IPS-11a (cell line): ENCODE measurements around the gene CEL.
"Not testable (repeated sequence)": the region's sequence is repeated elsewhere in the genome, so short reads cannot be mapped to it uniquely, and the experiment has no call there.

ENCODE experiments used
- H3K4me3 ChIP-seq: one replicate; pipeline ENCODE4 v1.5.1; 2013; ENCODE audit warnings: low read depth, low read length, control low read depth

The CEL gene

GRCh38 chr9:133080786-133081779 is 19.3 kb downstream of the CEL start:
- not testable (repeated sequence) for H3K4me3 ChIP-seq

- not testable (repeated sequence) for H3K4me3 ChIP-seq
These were observed 20.3 kb downstream of the CEL start for GRCh38 chr9:133081957-133082644.

GRCh38 chr9:133083688-133084087 is 21.9 kb downstream of the CEL start:
- H3K4me3 ChIP-seq, result not testable (repeated sequence)

- H3K4me3 ChIP-seq, result not testable (repeated sequence)
These were observed 24.6 kb downstream of the CEL start for GRCh38 chr9:133086212-133086860.

- H3K4me3 ChIP-seq, result no peak overlapping the region
These were observed 25.1 kb downstream of the CEL start for GRCh38 chr9:133086894-133087293.

- no peak overlapping the region for H3K4me3 ChIP-seq
These were observed 25.8 kb downstream of the CEL start for GRCh38 chr9:133087429-133088145.

- H3K4me3 ChIP-seq, result no peak overlapping the region
These were observed 26.5 kb downstream of the CEL start for GRCh38 chr9:133088146-133088750.

- no peak overlapping the region for H3K4me3 ChIP-seq
These were observed 27.0 kb downstream of the CEL start for GRCh38 chr9:133088756-133089155.

GRCh38 chr9:133089271-133089671 is 27.5 kb downstream of the CEL start:
- H3K4me3 ChIP-seq, result no peak overlapping the region

GRCh38 chr9:133090187-133090586 is 28.4 kb downstream of the CEL start:
- no peak overlapping the region for H3K4me3 ChIP-seq

- no peak overlapping the region for H3K4me3 ChIP-seq
These were observed 29.1 kb downstream of the CEL start for GRCh38 chr9:133090752-133091385.

GRCh38 chr9:133094351-133094750 is 32.6 kb downstream of the CEL start:
- not testable (repeated sequence) for H3K4me3 ChIP-seq

GRCh38 chr9:133094842-133095393 is 33.1 kb downstream of the CEL start:
- no peak overlapping the region for H3K4me3 ChIP-seq

GRCh38 chr9:133098104-133098754 is 36.4 kb downstream of the CEL start:
- no peak overlapping the region for H3K4me3 ChIP-seq

GRCh38 chr9:133098871-133099270 is 37.1 kb downstream of the CEL start:
- no peak overlapping the region for H3K4me3 ChIP-seq

GRCh38 chr9:133099726-133100505 is 38.1 kb downstream of the CEL start:
- no peak overlapping the region for H3K4me3 ChIP-seq

- no peak overlapping the region for H3K4me3 ChIP-seq
These were observed 39.0 kb downstream of the CEL start for GRCh38 chr9:133100506-133101355.
